ENCODE measurements around the gene SLC44A2.

- no peak for TF ChIP-seq CTCF (IDR thresholded peaks at IDR 0.05)
- TF ChIP-seq POLR2A (IDR thresholded peaks at IDR 0.05), result no peak
Measured at GRCh38 chr19:10582091-10582490, 43.3 kb upstream of the SLC44A2 start.
